Astrocyte of the cerebellum (primary cell): ENCODE results near the gene THSD7B.

Experiments
- DNase-seq: peaks from one replicate; pipeline ENCODE4 v3.0.0-alpha.2; 2011; ENCODE audit warnings: low read depth
- H3K4me3 ChIP-seq: 2 replicates; pipeline ENCODE4 v1.5.1; 2011; ENCODE audit warnings: mild to moderate bottlenecking, low read depth, low read length, moderate library complexity
- in situ Hi-C: cut with HindIII; loops from 2 replicates; pipeline ENCODE4 v1.10.0; 2017; ENCODE audit warnings: low sequenced_read_pairs
- TF ChIP-seq, protein P1 (sequence below): IDR thresholded peaks from 2 replicates; pipeline ENCODE4 v1.5.1; 2012; ENCODE audit warnings: low read length, low read depth, moderate library complexity, mild to moderate bottlenecking; ENCODE audit errors: missing control alignments

Gene THSD7B

DNA sequence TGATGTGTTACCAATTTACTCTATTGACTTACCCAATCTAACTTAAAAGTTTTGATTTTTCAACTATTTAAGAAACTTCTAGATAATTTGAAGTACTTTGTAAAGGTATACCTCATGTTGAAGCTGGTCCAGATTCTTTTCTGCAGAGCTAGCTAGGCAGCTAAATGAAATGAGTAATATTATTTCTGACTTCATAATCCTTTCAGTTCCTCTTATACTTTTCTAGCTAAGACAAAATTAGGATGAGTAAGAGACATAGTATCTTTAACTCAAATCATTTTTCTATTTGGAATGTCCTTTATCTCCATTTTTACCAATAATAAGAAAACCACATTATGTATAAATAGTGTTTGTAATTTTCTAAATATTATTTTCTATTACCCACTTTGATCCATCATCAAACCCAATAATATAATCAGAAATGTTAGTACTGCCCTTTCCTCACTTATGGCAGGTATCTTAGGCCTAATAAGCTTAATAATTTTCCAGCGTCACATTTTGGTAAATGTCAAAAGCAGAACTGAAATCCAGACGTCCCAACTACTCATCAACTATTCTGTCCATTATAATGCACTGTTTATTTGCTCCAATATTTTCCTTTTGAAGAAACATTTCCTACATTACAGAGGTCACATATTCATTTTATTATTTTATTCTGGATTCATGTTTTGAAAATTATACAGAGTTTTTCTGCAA is 456.6 kb downstream of the THSD7B start:
- TF ChIP-seq, protein P1, sequence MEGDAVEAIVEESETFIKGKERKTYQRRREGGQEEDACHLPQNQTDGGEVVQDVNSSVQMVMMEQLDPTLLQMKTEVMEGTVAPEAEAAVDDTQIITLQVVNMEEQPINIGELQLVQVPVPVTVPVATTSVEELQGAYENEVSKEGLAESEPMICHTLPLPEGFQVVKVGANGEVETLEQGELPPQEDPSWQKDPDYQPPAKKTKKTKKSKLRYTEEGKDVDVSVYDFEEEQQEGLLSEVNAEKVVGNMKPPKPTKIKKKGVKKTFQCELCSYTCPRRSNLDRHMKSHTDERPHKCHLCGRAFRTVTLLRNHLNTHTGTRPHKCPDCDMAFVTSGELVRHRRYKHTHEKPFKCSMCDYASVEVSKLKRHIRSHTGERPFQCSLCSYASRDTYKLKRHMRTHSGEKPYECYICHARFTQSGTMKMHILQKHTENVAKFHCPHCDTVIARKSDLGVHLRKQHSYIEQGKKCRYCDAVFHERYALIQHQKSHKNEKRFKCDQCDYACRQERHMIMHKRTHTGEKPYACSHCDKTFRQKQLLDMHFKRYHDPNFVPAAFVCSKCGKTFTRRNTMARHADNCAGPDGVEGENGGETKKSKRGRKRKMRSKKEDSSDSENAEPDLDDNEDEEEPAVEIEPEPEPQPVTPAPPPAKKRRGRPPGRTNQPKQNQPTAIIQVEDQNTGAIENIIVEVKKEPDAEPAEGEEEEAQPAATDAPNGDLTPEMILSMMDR: no peak
- in situ Hi-C loops: no loop called here
- H3K4me3 ChIP-seq: no peak overlapping the region
- DNase-seq: no peak

DNA sequence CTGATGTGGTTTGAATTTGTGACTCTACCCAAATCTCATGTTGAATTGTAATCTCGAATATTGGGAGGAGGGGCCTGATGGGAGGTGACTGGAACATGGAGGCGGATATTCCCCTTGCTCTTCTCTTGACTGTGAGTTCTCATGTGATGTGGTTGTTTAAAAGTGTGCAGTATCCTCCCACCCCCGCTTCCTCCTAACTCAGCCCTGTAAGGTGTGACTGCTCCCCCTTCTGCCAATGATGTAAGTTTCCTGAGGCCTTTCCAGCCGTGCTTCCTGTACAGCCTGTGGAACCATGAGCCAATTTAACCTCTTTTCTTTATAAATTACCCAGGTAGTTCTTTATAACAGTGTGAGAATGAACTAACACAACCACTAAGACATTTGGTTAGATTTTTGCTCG is 458.4 kb downstream of the THSD7B start:
- no peak for DNase-seq
- TF ChIP-seq, protein P1: no peak
- H3K4me3 ChIP-seq: no peak overlapping the region
- in situ Hi-C loops: no loop called here

DNA sequence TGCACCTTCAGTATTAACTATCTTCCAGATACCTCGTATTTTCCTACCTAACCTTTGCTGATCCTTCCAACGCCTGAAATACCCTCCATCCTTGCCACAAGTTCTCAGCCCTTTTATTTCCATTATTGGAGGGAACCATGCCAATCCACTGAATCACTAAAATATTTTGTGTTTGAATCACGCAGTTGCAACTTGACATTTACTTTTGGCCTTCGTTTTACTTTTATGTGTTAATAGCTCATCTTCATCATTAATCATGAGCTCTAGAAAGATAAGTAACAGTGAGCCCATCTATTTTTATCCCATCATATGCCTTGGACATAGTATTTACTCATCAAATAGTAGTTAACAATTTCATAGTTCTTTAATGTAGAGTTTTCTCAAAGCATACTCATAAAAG is 463.2 kb downstream of the THSD7B start:
- no peak overlapping the region for H3K4me3 ChIP-seq
- no peak for DNase-seq
- in situ Hi-C loops: no loop called here
- TF ChIP-seq, protein P1: no peak

DNA sequence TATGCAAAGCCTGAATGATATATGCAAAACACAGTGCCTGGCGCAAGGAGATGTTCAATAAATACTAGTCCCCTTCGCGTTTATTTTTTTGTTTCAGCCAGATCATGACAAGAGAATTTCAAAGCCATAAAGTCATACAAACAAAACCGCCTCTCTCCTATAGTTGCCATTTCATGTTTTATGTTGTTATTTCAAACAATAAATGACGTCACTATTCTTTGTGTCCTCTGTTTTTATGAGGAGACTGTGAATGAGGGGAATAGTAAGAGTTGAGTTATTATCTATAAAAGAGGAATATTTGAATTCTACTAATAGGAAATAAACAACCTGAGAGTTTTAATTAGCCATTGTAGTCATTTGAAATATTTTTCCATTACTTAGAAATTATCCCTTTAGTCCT is 464.5 kb downstream of the THSD7B start:
- no peak for DNase-seq
- in situ Hi-C loops: no loop called here

DNA sequence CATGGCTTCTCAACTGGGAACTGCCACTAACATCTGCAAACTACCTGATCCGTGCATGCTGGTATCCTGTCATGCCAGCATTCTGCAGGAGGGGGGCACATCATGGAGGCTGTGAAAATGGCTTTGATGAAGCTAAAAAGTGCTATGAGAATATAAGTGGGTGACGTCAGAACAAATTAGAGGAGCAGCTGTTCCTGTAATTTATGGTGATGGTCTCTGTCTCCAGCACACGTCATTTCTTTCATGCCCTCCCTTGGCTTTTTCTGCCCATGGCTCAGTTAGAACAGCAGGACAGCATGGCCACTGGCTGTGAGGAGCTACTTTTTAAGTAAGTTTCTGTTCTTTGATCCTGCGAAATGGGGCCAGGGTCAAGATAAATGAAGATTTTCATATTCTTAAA is 466.3 kb downstream of the THSD7B start:
- no peak for DNase-seq
- TF ChIP-seq, protein P1: no peak
- H3K4me3 ChIP-seq: no peak overlapping the region
- in situ Hi-C loops: no loop called here

More for the DNA sequence above, 464.5 kb downstream of the THSD7B start:
- TF ChIP-seq, protein P1: no peak
- no peak overlapping the region for H3K4me3 ChIP-seq

DNA sequence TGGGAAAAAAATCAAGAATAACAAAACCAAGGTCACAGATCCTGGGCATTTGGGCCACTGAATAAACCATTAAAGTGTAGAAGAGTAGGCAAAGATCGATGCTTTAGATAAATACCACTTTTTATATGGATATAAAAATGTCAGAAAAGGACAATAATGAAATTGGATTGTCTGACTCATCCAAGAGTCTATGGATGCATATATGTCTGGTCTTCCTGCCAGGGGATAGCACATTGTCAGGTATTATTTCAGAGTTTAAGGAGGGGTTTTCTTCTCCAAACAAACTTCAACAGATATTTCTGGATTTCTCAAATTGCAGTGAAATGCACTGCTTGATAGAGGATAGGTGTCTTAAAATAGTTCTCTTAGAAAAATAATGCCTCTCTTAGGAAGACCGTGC is 466.7 kb downstream of the THSD7B start:
- in situ Hi-C loops: no loop called here
- no peak for DNase-seq
- H3K4me3 ChIP-seq: no peak overlapping the region
- TF ChIP-seq, protein P1: no peak
